GM21723 (cell line): Measurements from ENCODE around the gene MRGPRF.

Source experiments
- ATAC-seq: cut with Tn5 transposase; IDR thresholded peaks from one replicate; pipeline ENCODE4 v1.9.1; 2021; ENCODE audit warnings: mild to moderate bottlenecking, moderate library complexity; ENCODE audit not compliant: unreplicated experiment

Gene MRGPRF

DNA sequence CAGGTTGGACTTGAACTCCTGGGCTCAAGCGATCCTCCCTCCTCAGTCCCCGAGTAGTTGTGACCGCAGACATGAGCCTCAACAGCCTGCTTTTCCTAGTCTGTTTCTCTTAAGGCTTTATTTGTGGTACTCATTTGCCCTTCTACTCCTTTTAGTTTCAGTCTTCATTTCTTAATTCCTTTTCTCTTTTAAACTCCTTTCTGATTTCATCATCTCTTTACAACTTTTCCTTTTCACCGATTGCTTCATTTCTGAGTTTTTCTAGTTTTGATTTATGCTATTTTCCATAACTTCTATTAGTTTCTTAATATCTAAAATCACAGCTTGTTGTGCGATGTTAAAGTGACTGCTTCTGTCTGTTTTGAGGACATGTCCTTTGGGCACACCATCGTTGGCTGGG lies 17.3 kb upstream of the MRGPRF start:
- ATAC-seq: no peak

DNA sequence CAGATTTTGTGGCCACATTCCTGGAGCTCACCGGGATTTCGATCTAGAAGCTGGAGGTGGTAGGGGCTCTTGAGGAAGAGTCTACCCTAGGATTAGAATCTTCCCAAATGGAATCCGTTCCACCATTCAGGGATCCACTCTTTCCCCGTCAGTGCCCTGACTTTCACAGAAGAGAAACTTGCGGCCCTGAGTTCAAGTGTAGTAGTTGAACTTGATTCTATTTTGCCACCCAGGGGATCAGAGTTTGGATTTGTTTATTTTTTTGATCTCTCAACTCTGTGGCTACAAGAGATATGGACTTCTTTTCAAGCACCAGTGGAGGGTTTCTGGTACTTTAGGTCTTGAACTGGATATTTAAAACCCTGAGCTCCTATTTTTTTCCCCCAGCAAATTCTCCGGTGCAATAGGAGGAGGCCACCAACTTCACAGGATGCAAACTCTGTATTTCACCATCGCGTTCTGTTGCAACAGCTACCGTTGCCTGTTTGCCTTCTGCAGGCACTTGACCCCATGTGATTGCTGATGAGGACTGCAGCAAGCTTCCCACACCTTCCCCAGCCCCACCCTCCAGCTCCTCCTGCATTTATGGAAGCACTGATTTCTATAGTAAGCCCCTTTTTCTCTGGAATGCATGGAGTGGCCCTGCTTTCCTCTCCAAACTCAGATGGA lies 14.8 kb upstream of the MRGPRF start:
- ATAC-seq: no peak

DNA sequence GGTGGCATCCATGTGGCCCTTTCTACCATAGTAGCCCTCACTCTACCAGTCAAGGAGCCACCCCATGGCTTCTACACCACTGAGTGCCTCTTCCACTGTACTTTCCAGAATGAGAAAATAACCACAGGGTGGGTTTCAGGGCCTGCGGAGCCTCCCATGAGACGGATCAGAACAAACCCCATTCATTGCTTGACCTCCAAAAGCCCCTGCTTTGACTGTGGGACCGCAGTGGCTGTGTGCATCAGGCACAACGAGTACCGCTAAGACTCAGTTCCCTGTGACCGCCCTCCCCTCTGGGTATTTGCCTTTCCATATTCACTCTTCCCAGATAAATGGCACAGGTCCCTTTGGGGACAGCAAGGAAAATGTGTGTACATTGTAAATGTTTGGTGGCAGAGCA lies 11.5 kb upstream of the MRGPRF start:
- no peak for ATAC-seq

DNA sequence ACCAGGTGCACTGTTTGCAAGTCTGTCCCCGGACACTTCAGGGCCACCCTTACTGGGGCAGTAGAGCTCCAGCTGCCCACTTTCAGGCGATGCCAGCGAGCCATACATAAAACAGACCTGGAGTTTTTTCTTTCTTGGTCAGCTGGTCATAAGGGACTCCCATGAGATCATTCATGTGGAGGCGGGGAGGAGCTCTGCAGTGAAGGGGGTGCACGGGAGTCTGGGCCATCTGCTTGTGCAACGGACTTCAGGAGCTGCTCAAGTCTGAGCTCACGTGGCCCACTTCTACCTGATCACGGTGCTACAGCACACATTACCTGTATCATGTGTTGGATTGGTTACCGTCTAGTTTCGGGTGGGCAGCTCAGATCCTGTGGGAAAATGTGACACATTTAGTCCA lies 9.2 kb upstream of the MRGPRF start:
- no peak for ATAC-seq

DNA sequence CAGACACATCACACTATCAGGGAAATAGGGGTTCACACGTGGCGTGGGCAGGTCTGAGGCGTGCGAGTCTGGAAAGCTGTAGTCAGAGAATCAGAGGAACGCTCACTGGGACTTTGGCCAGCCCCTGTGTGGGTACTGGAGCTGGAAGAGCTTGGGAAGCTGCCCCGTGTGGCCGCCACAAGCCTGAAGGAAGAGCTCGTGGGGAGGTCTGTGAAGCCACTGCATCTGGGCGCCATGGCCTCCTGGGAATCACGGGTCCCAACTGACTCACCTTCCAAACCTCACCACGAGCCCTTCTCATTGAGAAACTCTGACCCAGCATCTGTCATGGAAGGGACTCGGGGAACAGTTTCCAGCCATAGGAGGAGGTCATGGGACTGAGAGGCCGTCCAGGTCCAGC lies 5.9 kb upstream of the MRGPRF start:
- ATAC-seq: no peak

DNA sequence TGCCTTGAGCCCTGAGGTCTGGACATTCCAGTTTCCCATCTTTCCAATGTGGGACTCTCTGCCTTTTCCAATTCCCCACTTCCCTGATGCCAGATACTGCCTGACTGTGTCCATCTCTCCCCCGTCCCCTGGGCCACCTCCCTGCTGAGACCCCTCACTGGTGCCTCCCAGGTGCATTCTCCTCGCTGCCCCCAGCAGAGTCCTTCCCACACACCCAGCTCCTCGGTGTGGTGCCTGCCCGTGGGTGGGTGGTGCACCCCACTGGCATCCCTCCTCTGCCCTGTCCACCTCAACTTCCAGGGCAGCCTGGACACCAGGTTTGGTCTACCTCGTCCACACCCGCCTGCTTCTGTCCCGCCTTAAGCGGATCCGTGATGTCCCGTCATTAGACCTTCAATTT lies 4.9 kb upstream of the MRGPRF start:
- ATAC-seq: no peak

DNA sequence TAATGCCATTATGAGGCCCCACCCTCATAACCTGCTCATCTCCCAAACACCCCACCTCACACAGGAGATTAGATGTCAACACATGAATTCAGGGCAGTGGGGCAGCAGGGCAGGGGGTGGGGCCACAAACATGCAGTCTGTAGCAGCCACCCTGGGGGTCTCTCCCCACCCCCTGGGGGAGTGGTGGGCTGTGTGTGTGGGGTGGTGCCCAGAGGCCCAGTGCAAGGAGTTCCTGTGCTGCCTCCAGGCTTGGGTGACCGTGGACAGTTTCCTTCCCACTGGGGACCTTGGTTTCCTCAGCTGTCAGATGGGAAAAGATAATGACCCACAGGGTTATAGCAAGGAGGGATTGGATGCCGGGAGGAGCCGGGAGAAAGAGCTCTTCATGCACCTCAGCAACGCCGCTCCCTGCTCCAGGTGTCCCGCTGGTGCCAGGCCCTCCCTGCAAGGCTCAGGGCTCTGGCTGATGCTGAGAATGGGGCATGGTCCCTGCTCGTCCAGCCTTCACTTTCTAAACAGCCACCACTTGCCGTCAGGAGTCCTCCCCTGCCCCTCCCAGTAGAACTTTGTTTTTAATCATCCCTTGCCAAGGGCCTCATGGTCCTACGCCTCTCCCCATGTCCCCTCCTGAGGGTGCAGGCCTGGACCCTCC lies 2.0 kb upstream of the MRGPRF start:
- no peak for ATAC-seq

DNA sequence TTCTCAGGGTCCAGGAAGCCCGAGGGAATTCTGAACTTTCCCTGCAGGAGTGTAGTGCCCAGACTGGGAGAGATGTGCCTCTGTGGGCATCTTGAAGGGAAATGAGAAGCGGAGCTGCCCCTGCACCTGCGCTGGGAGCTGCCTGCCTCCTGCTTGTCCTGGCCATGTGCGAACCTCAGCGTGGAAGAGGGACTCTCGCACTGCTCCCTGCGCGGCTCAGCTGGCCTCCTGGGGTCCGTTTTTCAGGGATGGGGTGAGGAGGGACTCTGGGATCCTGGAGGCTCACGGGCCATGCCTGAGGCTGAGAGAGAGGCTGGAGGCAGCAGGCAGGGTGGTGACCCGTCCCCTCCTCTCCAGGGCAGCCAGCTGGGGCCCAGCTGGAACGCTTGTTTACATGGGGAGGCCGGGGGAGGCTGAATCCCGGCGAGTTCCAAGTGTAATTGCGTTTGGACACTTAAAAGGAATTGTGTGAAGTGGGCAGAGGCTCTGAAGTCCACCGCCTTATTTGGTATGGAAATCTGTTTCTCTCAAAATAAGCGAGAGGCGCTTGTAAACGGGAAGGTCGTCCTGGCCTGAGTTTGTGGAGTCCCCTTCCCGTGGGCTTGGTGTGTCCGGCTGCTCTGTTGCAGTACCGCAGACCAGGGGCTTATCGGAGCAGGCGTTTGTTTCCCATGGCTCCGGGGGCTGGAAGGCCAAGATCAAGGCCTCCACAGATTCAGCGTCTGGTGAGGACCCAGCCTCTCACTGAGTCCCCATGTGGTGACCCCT lies 1.2 kb upstream of the MRGPRF start:
- no peak for ATAC-seq

DNA sequence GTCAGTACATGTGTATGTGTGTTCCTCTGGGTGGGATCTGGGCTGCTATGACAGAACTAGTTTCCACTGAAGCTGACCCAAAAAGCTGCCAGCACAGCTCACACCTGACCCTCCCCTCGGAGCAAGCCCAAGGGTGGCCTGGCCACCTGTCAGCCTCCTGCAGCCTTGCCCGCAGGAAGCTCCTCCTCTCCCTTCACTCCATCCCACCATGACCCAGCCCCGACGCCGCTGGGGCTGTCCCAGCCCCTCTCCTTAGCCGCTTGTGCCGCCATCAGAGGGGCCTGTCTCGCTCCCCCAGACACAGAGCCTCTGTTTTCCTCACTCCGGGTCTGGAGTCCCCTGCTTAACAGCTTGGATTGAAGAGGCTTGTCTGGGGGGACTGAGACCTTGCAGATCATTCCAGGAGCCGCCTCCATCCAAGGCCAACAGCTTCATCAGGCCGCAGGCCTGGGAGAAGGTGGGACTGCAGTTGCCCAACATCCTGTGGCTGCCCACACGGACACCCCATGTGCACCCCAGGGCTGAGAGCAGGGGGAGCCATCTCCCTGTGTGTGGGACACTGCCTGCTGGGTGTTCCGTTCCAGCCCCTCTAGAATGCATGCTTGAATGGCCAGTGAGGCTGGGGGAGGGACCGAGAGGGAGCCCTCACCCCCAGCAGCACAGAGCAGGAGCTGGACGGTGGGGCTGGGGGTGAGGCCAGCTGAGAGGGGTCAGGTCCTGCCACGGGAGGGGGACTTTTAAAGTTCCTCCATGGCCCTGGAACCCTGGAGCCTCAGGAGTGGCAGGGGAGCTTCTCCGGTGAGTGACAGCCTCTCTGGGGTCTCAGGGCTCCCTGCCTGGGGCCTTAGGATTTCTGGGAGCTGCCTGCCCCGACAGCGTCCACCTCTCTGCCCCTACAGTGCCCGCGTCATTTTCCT lies 696 bp downstream of the MRGPRF start:
- no peak for ATAC-seq

DNA sequence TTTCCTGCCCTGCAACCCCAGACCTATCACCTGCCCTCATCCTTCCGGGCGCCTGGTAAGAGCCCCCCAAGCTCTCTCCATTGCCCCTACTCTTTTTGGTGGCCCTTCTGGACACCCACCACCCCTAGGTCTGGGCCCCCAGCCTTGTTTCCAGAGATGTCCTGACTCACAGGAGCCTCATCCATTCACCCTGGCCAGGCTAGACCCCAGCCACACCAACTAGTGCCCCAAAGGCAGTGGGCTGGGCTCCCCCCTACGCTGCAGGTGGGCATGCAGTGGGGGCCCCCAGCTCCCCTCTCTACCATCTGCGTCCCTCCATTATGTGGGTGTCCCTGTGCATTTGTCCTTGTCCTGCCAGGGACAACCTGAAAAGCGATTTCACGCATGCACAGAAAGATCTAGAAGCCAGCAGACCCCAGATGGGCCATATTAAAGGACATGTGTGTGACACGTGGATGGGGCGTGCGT lies 1.4 kb downstream of the MRGPRF start:
- no peak for ATAC-seq

DNA sequence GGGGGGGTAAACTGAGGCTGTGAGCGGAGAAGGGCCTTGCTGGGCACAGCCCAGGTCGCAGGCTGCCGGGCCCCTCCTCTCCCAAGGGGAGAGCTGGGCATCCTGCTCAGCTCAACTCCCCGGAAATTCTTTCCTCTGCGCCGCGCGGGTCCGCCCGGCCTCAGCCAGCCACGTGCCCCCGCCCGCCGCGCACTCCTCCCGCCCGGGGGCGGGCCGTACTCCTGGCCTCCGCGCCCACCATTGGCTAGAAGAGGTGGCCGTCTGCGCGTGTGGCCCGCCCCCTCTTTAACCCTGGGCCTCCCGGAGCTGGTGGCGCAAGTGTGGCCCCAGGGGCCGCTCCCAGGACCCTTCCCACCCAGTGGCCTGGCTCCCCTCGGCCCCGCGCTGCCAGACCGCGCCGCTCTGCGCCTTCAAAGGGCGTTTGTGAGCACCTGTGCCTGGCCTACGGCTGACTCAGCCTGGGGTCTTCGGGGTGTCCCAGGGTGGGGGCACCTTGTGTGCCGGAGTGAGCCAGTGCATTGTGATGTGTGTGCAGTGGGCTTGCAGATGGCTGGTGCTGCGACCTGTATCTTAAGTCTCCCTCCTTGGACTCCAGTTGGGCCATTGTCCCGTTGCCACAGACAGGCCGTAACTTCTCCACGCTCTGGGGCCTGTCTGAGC lies 2.0 kb downstream of the MRGPRF start:
- no peak for ATAC-seq

DNA sequence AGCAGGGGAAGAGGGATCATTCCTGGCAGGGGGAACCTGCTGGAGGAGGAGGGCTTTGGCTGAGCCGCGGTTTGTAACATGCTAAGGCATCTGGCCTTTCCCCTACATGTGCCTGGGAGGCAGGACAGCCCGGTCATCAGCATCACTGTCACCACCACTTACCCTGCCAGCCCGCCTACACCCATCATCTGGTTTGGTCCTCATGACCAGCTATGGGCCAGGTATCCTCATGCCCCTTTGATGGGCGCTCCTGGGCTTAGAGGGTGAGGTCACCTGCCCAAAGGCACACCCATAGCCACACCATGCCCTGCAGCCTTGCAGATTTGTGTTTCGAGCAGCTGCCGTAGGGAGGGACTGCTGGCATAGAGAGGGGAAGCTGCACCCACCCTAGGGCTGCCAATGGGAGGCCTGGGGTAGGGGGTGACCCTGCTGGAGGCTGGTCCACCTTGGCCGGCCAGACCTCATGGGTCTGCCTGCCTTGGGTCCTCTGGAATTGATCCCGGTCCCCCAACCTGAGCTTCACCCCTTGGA lies 2.6 kb downstream of the MRGPRF start:
- no peak for ATAC-seq

DNA sequence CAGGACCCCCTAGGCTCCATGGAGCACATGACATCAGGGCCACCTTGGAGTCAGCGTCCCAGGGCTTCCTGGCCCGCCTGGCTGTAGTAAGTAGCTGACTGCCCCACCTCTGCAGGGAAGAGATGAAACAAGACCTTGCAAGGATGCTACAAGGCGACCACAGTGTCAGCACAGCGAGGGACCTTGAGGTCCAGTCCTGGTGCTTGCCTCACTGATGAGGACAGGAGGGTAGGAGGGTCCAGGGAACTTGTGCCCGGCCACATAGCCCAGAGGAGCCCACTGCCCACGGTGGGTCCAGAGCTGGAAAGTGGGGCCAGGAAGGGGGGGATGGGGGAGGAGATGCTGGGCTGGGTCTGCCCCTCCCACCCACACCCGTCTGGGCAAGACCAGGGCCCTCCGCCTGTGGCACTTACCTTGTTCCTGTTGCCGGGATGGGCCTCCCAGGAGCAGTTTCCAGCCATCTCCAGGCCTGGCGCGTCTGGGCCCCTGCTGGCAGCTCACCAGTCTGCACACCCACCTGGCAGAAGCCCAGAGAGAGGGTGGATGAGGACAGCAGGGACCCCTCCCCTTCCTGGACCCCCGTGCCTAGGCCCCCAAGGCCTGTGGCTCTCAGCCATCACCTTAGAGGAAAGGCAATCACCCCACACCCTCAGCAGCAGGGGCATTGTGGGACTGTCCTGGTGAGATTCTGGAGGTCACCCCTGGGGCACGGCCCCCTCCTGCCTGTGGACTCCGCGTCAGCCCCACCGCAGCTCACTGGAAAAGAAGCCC lies 3.4 kb downstream of the MRGPRF start:
- no peak for ATAC-seq

DNA sequence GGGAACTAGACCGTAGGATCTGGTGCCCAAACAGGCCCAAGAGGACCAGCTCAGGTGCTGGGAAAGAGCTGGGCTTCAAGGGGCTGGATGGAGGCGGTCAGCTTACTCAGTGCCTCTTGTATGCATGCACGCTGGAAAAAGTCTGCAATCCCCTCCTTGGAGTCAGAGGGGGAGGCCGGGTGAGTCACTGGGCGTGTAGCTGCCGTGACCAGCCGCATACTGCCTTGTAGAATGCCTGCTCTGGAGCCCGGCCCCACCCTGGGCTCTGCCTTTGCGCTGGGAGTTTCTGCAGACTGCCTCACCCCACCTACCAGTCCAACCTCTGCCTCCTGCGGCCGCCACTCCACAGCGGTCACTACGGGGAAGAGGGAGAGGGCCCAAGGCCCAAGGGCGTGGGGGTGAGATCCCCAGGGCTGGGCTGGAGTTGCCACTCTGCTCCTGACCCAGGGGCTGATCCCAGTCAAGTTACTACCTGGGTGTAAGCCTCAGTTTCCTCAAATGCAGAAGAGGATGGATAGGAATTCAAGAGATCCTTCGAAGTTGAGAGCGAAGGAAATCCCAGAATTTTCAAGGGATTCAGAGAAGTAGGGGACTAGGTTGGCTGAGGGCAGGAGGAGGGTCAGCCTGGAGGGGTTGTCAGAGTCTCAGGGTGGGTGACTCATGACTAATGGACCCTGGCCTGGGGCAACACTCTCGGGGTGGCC lies 4.2 kb downstream of the MRGPRF start:
- no peak for ATAC-seq

DNA sequence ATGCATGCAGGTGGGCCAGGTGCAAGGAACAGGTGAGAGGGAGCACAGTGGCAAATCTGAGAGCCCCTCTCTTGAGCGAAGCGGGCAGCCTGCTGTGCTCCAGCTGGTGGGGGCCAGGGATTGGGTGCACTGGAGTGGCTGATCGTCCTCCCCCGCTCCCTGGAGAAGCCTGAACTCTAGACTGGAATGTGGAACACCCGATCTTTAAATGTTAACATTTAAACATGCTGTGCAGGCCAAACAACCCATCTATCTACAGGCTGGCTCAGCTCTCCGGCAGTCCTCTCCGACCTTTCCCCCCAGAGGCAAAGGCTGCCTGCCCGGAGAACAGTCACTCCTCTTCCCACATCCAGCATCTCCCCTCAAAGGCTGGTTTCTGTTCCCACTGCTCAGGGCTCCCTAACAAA lies 5.1 kb downstream of the MRGPRF start:
- no peak for ATAC-seq

DNA sequence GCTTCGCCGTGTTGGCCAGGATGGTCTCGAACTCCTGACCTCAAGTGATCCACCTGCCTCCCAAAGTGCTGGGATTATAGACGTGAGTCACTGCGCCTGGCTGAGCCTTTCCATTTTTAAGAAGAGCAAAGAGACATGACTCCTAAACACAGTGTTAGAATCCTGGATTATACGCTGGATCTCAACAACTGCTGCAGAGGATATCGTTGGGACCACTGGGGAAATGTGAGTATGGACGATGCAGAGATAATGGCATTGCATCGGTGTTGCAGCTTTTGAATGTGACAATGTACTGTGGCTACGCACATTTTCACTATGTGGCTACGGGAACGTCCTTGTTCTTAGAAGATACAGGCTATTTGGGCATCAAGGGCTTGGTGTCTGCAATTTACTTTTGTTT lies 6.2 kb downstream of the MRGPRF start:
- ATAC-seq: no peak

DNA sequence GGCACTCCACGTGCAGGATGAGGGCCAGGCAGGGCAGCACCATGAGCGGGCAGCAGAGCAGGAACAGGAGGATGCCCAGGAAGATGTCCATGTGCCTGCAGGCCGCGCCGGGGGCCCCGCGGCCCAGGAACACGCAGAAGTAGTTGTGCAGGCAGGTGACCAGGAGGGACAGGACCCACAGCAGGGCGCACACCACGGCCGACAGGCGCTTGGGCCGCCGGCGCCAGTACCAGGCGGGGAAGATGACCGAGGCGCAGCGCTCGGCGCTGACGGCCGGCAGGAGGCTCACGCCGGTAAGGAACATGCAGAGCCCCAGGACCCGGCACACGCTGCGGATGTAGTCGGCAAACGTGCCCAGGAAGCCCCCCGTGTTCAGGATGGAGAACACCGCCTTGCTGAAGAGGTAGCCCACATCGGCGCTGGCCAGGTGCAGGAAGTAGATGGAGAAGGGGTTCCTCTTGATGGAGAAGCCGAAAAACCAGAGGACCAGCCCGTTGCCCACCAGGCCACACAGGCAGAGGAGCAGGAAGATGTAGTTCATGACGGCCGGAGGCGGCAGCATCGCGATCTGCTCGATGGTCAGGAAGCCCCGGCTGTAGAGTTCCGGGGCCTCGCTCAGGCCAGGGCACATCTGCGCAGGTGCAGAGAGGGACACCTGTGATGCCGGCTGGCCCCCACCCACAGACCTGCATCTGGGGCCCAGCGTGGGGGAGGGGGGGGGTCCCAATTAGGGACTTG lies 7.2 kb downstream of the MRGPRF start:
- ATAC-seq: no peak

DNA sequence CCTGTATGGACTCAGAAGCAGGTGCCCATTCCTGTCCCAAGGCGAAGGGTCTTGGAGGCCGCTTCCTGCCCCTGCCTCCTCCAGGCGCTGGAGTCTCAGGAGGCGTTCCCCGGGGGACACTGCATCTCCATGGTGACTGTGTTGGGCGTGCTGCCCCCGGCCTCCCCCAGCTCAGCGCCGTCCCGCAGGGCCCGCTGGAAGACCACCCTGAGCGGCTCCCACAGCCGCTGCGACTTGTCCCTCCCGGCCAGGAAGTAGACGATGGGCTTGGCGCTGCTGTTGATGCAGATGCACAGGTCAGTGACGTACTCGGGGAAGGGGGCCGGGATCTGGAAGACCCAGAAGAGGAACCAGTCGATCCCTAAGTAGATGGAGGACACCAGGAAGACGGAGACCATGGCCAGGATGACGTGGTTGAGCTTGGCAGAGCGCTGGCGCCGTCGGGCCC lies 7.8 kb downstream of the MRGPRF start:
- no peak for ATAC-seq
